Liver (tissue), 3 donors: ENCODE data around the gene CXorf49.
"Not testable (repeated sequence)": the region's sequence is repeated elsewhere in the genome, so short reads cannot be mapped to it uniquely, and the experiment has no call there.

Source experiments
- EGR1 ChIP-seq, 2 donors: IDR thresholded peaks; 2 replicates each; pipeline ENCODE4 v1.6.1; 2016 to 2018; ENCODE audit warnings: antibody characterized with exemption in 2 of 2, low read depth in 2 of 2
- FOXA1 ChIP-seq: IDR thresholded peaks from 2 replicates; pipeline ENCODE4 v1.6.1; 2016; ENCODE audit warnings: antibody characterized with exemption
- GABPA ChIP-seq, 2 donors: IDR thresholded peaks in 1 of 2; conservative IDR thresholded peaks in 1 of 2; 2 replicates each; pipeline ENCODE4 v1.6.1; 2016; ENCODE audit warnings: antibody characterized with exemption in 2 of 2, mild to moderate bottlenecking in 1 of 2, moderate library complexity in 1 of 2
- HNF4G ChIP-seq: IDR thresholded peaks from 2 replicates; pipeline ENCODE4 v1.6.1; 2016; ENCODE audit warnings: antibody characterized with exemption
- RAD21 ChIP-seq, 2 donors: IDR thresholded peaks; 2 replicates each; pipeline ENCODE4 v1.6.1; 2016; ENCODE audit warnings: antibody characterized with exemption in 2 of 2, mild to moderate bottlenecking in 2 of 2
- SP1 ChIP-seq: IDR thresholded peaks from 2 replicates; pipeline ENCODE4 v1.6.1; 2018; ENCODE audit warnings: antibody characterized with exemption, mild to moderate bottlenecking
- TAF1 ChIP-seq: conservative IDR thresholded peaks from 2 replicates; pipeline ENCODE4 v1.6.1; 2016; ENCODE audit warnings: antibody characterized with exemption, mild to moderate bottlenecking
- TF ChIP-seq, protein P1 (sequence below): fragments of 150-350 bp; IDR thresholded peaks from 2 replicates; pipeline ENCODE4 v1.5.1; 2017; ENCODE audit warnings: improper control_type of control experiment, low read depth, low read length; ENCODE audit not compliant: missing input control
- TF ChIP-seq, protein P2 (sequence below): IDR thresholded peaks from 2 replicates; pipeline ENCODE4 v1.6.1; 2016; ENCODE audit warnings: antibody characterized with exemption
- TF ChIP-seq, protein P3 (sequence below): IDR thresholded peaks from 2 replicates; pipeline ENCODE4 v1.6.1; 2016; ENCODE audit warnings: antibody characterized with exemption, mild to moderate bottlenecking
- donor health status: healthy.
- donor health status: healthy.

DNA sequence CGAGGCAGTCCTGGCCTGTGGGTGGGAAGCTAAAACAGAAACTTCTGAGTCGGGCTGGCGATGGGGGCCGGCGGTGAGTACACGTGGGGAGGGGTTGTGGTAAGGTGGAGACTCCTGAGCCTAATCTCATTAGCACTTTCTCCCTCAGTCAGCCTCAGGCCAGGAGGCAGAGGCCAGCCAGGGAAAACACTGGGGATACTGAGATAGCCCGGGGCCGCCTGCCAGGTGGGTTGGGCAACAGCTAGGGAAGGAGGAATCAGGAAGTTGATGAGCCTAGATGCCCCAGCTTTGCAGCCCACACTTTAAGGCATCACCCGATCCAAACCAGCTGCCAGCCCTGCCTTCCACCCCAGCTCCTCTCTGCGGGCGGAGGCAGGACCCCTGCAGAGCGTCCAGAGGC lies 1.8 kb downstream of the CXorf49 start:
- TF ChIP-seq, protein P1, sequence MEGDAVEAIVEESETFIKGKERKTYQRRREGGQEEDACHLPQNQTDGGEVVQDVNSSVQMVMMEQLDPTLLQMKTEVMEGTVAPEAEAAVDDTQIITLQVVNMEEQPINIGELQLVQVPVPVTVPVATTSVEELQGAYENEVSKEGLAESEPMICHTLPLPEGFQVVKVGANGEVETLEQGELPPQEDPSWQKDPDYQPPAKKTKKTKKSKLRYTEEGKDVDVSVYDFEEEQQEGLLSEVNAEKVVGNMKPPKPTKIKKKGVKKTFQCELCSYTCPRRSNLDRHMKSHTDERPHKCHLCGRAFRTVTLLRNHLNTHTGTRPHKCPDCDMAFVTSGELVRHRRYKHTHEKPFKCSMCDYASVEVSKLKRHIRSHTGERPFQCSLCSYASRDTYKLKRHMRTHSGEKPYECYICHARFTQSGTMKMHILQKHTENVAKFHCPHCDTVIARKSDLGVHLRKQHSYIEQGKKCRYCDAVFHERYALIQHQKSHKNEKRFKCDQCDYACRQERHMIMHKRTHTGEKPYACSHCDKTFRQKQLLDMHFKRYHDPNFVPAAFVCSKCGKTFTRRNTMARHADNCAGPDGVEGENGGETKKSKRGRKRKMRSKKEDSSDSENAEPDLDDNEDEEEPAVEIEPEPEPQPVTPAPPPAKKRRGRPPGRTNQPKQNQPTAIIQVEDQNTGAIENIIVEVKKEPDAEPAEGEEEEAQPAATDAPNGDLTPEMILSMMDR = not testable (repeated sequence)
- not testable (repeated sequence) for TF ChIP-seq TAF1; SP1; FOXA1; EGR1 (IDR thresholded peaks at IDR 0.05; ENCODE audit: low read depth in 2 of 2); RAD21 (IDR thresholded peaks at IDR 0.05); GABPA (IDR thresholded peaks at IDR 0.05 in 1 of 2, conservative IDR thresholded peaks at IDR 0.05 in 1 of 2); HNF4G
- TF ChIP-seq, protein P2, sequence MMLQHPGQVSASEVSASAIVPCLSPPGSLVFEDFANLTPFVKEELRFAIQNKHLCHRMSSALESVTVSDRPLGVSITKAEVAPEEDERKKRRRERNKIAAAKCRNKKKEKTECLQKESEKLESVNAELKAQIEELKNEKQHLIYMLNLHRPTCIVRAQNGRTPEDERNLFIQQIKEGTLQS = not testable (repeated sequence)
- TF ChIP-seq, protein P3, sequence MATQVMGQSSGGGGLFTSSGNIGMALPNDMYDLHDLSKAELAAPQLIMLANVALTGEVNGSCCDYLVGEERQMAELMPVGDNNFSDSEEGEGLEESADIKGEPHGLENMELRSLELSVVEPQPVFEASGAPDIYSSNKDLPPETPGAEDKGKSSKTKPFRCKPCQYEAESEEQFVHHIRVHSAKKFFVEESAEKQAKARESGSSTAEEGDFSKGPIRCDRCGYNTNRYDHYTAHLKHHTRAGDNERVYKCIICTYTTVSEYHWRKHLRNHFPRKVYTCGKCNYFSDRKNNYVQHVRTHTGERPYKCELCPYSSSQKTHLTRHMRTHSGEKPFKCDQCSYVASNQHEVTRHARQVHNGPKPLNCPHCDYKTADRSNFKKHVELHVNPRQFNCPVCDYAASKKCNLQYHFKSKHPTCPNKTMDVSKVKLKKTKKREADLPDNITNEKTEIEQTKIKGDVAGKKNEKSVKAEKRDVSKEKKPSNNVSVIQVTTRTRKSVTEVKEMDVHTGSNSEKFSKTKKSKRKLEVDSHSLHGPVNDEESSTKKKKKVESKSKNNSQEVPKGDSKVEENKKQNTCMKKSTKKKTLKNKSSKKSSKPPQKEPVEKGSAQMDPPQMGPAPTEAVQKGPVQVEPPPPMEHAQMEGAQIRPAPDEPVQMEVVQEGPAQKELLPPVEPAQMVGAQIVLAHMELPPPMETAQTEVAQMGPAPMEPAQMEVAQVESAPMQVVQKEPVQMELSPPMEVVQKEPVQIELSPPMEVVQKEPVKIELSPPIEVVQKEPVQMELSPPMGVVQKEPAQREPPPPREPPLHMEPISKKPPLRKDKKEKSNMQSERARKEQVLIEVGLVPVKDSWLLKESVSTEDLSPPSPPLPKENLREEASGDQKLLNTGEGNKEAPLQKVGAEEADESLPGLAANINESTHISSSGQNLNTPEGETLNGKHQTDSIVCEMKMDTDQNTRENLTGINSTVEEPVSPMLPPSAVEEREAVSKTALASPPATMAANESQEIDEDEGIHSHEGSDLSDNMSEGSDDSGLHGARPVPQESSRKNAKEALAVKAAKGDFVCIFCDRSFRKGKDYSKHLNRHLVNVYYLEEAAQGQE = not testable (repeated sequence)
